Panc1 (cell line): Measurements from ENCODE around the gene SPAG5.

Source experiments
- CTCF ChIP-seq: fragments of 450-650 bp; IDR thresholded peaks from 2 replicates; pipeline ENCODE4 v1.5.1; 2017; ENCODE audit warnings: mild to moderate bottlenecking
- POLR2AphosphoS5 ChIP-seq: IDR thresholded peaks from 2 replicates; pipeline ENCODE4 v1.6.1; 2012; ENCODE audit warnings: mild to moderate bottlenecking, low read depth, low read length, moderate library complexity
- REST ChIP-seq, 2 experiments: IDR thresholded peaks; 2 replicates each; pipeline ENCODE4 v1.6.1; 2011 to 2012; ENCODE audit warnings: low read depth in 2 of 2, control low read depth in 1 of 2, low read length in 1 of 2, mild to moderate bottlenecking in 1 of 2, moderate library complexity in 1 of 2; ENCODE audit not compliant: insufficient read depth in 1 of 2
- SIN3A ChIP-seq: IDR thresholded peaks from 2 replicates; pipeline ENCODE4 v1.6.1; 2012; ENCODE audit warnings: low read depth, mild to moderate bottlenecking, low read length, moderate library complexity, borderline replicate concordance; ENCODE audit not compliant: insufficient read depth

DNA sequence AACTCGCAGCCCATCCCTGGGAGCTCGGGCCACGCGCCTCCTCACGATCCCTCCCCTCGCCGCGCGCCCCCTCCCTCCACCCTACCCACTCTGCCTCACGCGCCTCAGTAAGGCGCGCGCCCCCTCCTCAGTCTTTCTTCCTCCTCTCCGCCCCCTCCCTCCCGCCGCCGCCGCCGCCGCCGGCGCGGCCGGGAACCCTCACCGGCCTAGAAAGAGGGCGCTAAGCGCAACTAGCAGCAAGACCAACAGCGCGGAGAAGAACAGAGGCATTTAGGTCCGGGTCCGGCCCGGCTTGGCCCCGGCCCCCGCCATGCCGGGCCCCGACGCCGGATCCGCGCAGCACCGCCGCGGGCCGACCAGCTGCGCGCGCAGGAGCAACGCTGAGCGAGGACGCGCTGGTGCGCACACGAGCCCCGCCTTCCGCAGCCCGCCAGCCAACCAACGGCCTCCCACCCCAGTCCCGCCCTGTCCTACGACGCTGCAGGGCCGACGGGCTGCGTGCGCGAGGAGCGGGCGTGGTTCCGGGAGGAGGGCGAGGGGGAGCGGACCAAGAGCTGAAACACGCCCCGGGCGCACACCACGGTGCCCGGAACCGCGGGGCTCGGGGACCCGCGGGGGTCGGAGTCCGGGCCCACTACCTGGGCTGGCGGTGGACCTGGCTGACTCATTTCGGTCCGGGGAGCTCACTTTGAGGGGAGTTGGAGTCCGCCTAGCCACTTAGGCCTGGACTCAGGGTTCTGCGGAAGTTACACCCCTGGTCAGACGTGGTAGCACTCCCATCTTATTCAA, 46.2 kb upstream of the SPAG5 start, which contains the start of gene BLTP2:
- TF ChIP-seq CTCF = no peak
- peak; percentile 92 for TF ChIP-seq POLR2AphosphoS5
- TF ChIP-seq SIN3A = peak; percentile 87; the same call in 1 of the 2 replicates
- 0 out of 4 replicates have a peak, but pooled peaks of 1 of the 2 experiments have one; percentile 31 for TF ChIP-seq REST (IDR thresholded peaks at IDR 0.05; ENCODE audit: insufficient read depth in 1 of 2, low read depth in 2 of 2, low read length in 1 of 2)
